ENCODE data around the gene LCE1B.

LCE1B gene

GRCh38 chr1:152860129-152860528 lies 48.4 kb downstream of the LCE1B start:
- no peak for DNase-seq (ENCODE audit: low read depth in 2 of 2)

GRCh38 chr1:152861374-152861773 lies 49.6 kb downstream of the LCE1B start:
- no peak for DNase-seq (ENCODE audit: low read depth in 2 of 2)
